ENCODE measurements around the gene PHF21A.

The PHF21A gene

DNA sequence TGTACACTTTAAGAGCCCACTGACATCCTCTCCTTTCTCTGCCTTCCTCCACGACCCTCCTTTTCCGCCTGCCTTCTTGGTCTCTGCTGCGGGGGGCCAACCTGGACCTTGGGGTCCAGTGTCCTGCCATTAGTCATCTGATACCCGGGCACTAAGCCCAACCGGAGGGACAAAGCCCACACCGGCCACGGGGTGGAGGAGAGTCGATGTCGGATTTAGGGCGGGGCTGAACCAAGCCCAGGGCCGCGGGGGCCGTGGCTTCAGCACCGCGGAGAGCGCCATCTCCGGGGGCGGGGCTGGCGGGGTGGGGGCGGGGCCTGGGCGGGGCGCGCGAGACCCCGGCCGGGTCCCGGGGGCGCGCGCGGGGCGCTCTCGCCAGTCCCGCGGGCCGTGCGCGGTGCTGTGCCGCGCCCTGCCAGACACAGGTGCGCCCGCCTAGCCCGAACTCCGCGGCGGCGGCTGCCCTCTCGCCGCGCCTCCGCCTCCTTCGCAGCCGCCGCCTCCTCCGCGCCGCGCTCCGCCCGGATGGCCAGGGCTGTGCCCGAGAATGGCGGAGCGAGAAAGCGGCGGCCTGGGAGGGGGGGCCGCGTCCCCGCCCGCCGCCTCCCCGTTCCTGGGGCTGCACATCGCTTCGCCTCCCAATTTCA lies 235.9 kb downstream of the PHF21A start, which contains the start of gene MAPK8IP1:
MAPK8IP1 (plus strand) TSS at position 378 of the 647 bp plus-strand sequence; CDS start at position 548, 170 bp downstream.
- peak within 1 kb of the TSS; percentile 75 to 78 for H3K4me3 Mint-ChIP-seq
- H3K27me3 Mint-ChIP-seq, result peaks cover 34% of the 10 kb centered on the region
- DNase-seq, result peak; percentile 42 to 57
- no peaks in the 10 kb centered on the region for H3K9me3 Mint-ChIP-seq
- H3K4me1 Mint-ChIP-seq, result peaks cover 12% of the 10 kb centered on the region
- ATAC-seq, result peak; percentile 77
- H3K27ac Mint-ChIP-seq, result no peak within 1 kb of the TSS

DNA sequence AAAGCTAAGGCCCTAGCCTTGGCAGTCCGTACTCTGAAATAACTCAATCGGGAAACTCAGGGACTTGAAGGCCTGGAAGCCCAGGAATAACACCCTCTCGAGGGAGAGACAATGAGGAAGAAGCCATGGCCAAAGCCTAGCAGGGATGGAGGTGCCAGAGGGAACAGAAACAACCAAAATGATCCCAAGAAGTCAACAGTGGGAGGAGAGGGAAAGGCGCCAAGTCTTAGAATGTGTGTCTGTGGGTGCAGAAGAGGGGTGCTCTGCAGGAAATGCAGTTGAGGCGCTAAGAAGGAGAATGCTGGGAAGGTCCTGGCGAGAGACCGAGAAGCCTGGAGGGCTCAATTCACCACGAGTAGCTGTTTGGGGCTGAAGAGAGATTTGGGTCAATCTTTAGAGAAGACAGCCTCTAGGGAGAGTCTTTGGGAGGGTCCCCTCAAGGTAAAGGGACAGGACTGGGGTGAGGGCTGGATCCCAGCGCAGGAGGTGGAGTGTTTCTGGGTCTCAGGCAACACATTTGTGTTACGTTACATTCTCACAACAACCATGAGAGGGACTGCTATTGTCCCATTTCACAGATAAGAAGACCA lies 236.6 kb downstream of the PHF21A start:
- DNase-seq, result no peak
- peaks cover 12% of the 10 kb centered on the region for H3K4me1 Mint-ChIP-seq
- no peak for ATAC-seq
- H3K27me3 Mint-ChIP-seq, result peaks cover 34% of the 10 kb centered on the region
- no peaks in the 10 kb centered on the region for H3K9me3 Mint-ChIP-seq
- peak overlapping the region; percentile 75 to 78 for H3K4me3 Mint-ChIP-seq
- no peak overlapping the region for H3K27ac Mint-ChIP-seq
